ENCODE results near the gene FBXW5.

FBXW5 gene

DNA sequence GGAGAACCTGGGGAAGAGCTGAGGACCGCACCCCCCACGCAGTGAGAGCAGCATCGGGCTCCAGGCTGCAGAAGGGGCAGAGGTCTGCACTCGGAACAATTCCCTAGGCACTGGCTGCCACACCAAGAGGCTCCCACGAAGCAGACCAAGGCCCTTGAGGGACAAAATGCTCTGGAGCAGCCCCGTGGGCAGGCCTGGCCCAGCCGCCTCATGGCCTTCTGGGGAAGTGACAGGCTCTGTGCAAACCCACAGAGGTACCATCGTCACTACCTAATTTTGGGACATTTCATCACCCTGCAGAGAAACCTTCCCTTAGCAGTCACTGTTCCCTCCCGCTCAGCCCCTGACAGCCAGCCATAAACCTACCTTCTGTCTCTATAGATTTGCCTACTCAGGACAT is 15.9 kb downstream of the FBXW5 start:
- TF ChIP-seq, protein P1, sequence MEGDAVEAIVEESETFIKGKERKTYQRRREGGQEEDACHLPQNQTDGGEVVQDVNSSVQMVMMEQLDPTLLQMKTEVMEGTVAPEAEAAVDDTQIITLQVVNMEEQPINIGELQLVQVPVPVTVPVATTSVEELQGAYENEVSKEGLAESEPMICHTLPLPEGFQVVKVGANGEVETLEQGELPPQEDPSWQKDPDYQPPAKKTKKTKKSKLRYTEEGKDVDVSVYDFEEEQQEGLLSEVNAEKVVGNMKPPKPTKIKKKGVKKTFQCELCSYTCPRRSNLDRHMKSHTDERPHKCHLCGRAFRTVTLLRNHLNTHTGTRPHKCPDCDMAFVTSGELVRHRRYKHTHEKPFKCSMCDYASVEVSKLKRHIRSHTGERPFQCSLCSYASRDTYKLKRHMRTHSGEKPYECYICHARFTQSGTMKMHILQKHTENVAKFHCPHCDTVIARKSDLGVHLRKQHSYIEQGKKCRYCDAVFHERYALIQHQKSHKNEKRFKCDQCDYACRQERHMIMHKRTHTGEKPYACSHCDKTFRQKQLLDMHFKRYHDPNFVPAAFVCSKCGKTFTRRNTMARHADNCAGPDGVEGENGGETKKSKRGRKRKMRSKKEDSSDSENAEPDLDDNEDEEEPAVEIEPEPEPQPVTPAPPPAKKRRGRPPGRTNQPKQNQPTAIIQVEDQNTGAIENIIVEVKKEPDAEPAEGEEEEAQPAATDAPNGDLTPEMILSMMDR (IDR thresholded peaks at IDR 0.05; ENCODE audit: insufficient read depth, low read depth, low read length, missing control alignments): no peak
- no peak for DNase-seq (ENCODE audit: low read depth)

DNA sequence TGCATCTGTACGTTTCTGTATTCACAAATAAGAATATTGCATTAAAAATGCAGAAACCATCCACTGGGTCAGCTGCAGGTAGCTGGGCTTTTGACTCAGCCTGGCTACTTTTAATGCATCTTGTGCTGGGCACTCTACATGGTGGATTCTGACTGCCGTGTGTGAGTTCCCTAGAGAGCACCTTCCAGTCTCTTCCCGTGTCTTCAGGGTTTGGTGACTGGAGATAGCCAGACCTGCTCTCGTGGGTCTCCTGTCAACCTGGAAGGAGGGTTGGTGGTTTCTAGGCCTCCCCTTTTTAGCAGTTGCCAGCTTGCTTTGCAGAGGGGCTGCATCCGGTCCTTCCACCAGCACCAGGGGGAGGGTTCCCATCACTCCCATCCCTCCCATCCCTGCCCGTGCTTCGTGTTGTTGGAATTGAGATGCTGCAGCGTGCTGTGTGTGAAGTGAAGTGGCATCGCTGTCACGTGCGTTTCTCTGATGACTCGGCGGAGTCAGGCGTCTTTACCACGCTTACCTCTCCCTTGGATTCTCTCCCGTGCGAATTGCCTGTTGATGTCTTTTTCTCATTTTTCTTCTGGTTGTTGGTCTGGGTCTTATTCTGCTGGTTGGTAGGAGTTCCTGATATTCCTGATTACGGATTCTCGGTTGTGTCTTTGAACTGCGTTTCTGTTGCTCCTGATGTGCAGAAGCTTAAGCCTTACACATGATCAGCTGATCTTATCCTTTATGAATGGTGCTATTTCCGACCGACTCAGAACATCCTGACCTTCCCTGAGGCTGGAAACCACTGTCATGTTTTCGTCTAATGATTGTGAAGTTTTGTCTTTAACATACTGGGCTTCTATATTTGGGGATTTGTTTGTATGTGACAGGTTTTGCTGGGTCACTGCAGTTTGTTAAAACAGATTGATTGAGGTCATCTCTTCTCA is 16.9 kb downstream of the FBXW5 start:
- H3K4me3 ChIP-seq (ENCODE audit: low read depth, low read length): no peak overlapping the region
- TF ChIP-seq, protein P1 (IDR thresholded peaks at IDR 0.05; ENCODE audit: insufficient read depth, low read depth, low read length, missing control alignments): no peak
- no peak for DNase-seq (ENCODE audit: low read depth)

More for the DNA sequence above, 15.9 kb downstream of the FBXW5 start:
- no peak overlapping the region for H3K4me3 ChIP-seq (ENCODE audit: low read depth, low read length)

DNA sequence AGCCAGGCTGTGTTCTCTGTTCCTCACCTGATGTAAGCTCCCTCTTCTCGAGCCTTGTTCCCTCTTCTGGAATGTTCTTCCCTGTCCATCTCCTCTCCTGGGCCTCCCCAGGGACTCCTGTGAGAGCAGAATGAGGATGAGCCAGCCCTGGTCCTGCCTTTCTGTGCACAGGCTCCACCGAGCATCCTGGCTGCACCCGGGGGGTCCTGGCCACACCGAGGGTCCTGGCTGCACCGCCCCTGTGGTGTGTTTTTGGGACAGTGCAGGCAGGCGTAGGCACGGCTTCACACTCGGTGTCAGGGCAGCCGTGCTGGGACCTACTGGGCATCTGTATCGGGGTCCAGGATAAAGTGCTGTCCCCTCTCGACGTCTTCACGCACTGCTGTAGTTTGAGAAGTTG is 17.8 kb downstream of the FBXW5 start:
- TF ChIP-seq, protein P1 (IDR thresholded peaks at IDR 0.05; ENCODE audit: insufficient read depth, low read depth, low read length, missing control alignments): no peak
- no peak for DNase-seq (ENCODE audit: low read depth)
- H3K4me3 ChIP-seq (ENCODE audit: low read depth, low read length): no peak overlapping the region

DNA sequence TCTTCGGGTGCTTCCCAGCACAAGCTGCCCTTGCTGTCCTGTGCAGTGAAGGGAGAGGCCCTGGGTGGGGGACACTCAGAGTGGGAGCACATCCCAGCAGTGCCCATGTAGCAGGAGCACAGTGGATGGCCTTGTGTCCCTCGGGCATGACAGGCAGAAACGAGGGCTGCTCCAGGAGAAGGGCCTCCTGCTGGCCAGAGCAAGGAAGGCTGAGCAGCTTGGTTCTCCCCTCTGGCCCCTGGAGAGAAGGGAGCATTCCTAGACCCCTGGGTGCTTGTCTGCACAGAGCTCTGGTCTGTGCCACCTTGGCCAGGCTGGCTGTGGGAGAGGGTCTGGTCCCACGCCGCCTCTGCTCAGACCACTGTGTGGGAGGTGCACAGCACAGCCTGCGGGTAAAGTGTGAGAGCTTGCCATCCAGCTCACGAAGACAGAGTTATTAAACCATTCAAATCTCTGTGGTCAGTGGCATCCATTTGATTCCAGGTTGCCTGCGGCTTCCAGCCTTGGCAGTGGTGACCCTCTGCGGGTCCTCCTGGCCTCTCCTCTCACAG is 18.3 kb downstream of the FBXW5 start:
- TF ChIP-seq, protein P1 (IDR thresholded peaks at IDR 0.05; ENCODE audit: insufficient read depth, low read depth, low read length, missing control alignments): peak; percentile 11
- H3K4me3 ChIP-seq (ENCODE audit: low read depth, low read length): no peak overlapping the region
- no peak for DNase-seq (ENCODE audit: low read depth)

DNA sequence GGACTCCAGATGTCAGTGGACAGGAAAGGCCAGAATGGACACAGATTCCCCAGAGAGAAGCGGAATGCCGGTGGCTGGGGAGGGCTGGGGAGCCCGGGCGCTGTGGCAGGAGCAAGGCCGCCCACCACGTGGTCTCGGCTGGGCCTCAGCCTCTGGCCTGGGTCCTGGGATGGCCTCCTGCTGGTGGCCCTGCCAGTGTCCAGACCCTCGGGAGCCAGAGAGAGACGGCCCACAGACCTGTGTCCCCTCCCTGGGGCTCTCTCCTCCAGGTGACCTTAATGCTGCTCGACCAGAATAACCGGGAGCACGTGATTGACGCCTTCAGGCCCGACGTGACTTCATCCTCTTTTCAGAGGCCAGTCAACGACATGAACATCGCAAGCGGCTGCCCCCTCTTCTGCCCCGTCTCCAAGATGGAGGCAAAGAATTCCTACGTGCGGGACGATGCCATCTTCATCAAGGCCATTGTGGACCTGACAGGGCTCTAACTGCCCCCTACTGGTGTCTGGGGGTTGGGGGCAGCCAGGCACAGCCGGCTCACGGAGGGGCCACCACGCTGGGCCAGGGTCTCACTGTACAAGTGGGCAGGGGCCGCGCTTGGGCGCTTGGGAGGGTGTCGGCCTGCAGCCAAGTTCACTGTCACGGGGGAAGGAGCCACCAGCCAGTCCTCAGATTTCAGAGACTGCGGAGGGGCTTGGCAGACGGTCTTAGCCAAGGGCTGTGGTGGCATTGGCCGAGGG is 19.0 kb downstream of the FBXW5 start:
- no peak overlapping the region for H3K4me3 ChIP-seq (ENCODE audit: low read depth, low read length)
- DNase-seq (ENCODE audit: low read depth): no peak
- TF ChIP-seq, protein P1 (IDR thresholded peaks at IDR 0.05; ENCODE audit: insufficient read depth, low read depth, low read length, missing control alignments): no peak

DNA sequence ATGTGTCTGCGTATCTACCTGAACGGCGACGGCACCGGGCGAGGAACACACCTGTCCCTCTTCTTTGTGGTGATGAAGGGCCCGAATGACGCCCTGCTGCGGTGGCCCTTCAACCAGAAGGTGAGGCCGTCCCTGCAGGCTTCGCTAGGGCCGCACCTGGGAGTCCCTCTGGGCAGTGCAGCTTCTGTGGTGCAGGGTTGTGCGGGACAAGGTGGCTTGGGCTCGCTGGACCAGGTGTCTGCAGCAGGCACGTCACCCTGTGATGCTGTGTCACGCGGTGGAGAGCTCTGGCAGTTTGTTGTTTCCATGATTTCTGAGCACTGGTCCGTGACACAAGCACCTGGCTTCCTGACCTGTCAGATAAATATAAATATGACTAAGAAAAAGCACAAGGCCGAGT is 20.7 kb downstream of the FBXW5 start:
- no peak overlapping the region for H3K4me3 ChIP-seq (ENCODE audit: low read depth, low read length)
- DNase-seq (ENCODE audit: low read depth): no peak
- TF ChIP-seq, protein P1 (IDR thresholded peaks at IDR 0.05; ENCODE audit: insufficient read depth, low read depth, low read length, missing control alignments): no peak

All from GM12865 (cell line).